ENCODE results near the gene ST6GALNAC2. TPM values are rescaled to one million over a fixed set of nuclear protein-coding genes. Genes with fewer than 3 reads are reported as not detected.

Gene ST6GALNAC2
- total and polyA plus RNA-seq, 4 experiments from 2014 or later, result 0.95 to 3.6 (median 2.9) TPM

DNA sequence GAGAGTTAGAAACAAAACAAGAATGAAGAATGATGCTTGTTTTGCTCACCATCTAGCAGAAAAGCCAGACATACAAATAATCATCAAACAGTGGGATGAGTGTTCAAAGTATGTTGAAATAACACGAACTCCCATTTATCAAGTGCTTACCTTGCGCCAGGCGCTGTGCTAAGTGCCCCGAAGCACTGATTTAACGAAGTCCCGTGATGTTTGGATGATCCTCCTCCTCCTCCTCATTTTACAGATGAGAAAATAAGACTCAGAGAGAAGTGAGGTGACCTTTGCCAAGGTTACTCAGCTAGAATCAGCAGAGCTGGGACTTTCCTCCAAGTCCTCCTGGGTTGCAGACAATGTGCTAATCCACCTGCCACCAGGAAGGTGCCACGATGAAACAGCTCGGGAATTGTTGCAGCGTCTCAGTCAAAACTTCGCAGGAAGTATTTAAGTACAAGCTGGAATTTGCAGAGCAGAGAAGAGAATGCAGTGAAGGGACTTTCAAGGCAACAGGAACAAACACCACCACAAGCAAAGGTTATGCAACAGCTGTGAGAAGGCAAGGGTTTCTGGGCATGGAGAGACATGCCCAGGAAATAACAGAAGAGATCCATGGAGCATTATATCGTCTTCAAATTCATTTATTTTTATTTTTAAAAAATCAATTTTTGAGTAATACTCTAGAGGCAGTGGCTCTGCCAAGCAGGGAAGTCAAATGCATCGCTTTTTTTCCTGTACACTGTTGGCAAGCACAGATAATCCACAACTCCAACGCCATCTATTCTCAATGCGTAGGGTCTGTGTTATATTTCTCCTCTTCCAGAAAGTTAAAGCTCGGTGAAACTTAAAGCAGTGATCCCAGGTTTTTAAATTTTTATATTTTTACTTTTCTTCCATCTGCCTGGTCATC lies 34.7 kb downstream of the ST6GALNAC2 start:
- ChIA-PET CTCF (ENCODE audit: partially characterized antibody) (interaction anchor here (1.0 to 4.4 kb wide), 7 partner anchors 23 to 163 kb away, joined by 3 to 25 read pairs (median 5); no protein-coding TSS in a partner anchor), POLR2A (ENCODE audit: partially characterized antibody) (interaction anchor here (0.5 to 1.1 kb wide), 2 partner anchors 27 to 432 kb away, joined by 3 read pairs; no protein-coding TSS in a partner anchor)
- Mint-ChIP-seq H3K4me3 (peak overlapping the region in 1 of 8 donors; percentile 2), H3K27ac (no peak overlapping the region), H3K36me3 (no peaks in the 10 kb centered on the region), H3K27me3 (no peaks in the 10 kb centered on the region), H3K9me3 (no peaks in the 10 kb centered on the region), H3K4me1 (peaks cover 4 to 12% (median 6%) of the 10 kb centered on the region in 4 donors)
- Histone ChIP-seq H3K27me3 (ENCODE audit: insufficient read depth, low read length) (no peaks in the 10 kb centered on the region), H3K4me1 (ENCODE audit: insufficient read depth, low read length) (peaks cover 12% of the 10 kb centered on the region), H3K4me3 (ENCODE audit: low read length in 2 of 2) (no peak overlapping the region), H3K9me3 (ENCODE audit: control insufficient read depth in 1 of 2, low read length in 2 of 2) (no peaks in the 10 kb centered on the region), H3K27ac (ENCODE audit: low read depth, low read length) (no peak overlapping the region), H3K36me3 (ENCODE audit: insufficient read depth, low read length) (no peaks in the 10 kb centered on the region)
- no peak for DNase-seq
- intact Hi-C loops (cut with micrococcal nuclease), result no loop called here

DNA sequence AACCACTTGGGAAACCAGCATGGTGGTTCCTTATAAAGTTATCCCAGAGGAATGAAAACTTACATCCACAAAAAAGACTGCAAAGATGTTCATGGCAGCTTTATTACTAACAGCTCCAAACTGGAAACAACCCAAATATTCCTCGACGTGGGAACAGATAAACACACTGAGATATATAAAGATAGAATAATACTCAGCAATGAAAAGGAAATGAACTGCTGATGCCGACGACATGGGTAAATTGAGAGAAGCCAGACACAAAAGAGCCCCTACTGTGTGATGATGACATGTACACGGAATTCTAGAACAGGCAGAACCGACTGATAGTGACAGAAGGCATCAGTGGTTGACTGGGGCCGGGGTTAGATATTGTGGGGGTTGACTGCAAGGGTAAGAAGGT lies 36.1 kb downstream of the ST6GALNAC2 start:
- Histone ChIP-seq H3K27ac (ENCODE audit: low read depth, low read length) (no peak overlapping the region), H3K4me1 (ENCODE audit: insufficient read depth, low read length) (peaks cover 7% of the 10 kb centered on the region), H3K4me3 (ENCODE audit: low read length in 2 of 2) (no peak overlapping the region), H3K36me3 (ENCODE audit: insufficient read depth, low read length) (no peaks in the 10 kb centered on the region), H3K9me3 (ENCODE audit: control insufficient read depth in 1 of 2, low read length in 2 of 2) (no peaks in the 10 kb centered on the region), H3K27me3 (ENCODE audit: insufficient read depth, low read length) (no peaks in the 10 kb centered on the region)
- Mint-ChIP-seq H3K27ac (peak overlapping the region in 1 of 7 donors; percentile 42), H3K9me3 (no peaks in the 10 kb centered on the region), H3K4me3 (no peak overlapping the region), H3K27me3 (no peaks in the 10 kb centered on the region), H3K36me3 (no peaks in the 10 kb centered on the region), H3K4me1 (peaks cover under 1 to 4% (median 3%) of the 10 kb centered on the region in 4 donors)
- DNase-seq, result no peak
- CTCF ChIA-PET (ENCODE audit: partially characterized antibody), result interaction anchor here (0.9 to 4.4 kb wide), 5 partner anchors 9 to 132 kb away, joined by 3 to 25 read pairs (median 3); no protein-coding TSS in a partner anchor
- intact Hi-C loops (cut with micrococcal nuclease), result no loop called here
- POLR2A ChIA-PET (ENCODE audit: partially characterized antibody), result interaction anchor here (0.8 to 1.3 kb wide), 3 partner anchors 9 to 28 kb away, joined by 3 read pairs; no protein-coding TSS in a partner anchor

DNA sequence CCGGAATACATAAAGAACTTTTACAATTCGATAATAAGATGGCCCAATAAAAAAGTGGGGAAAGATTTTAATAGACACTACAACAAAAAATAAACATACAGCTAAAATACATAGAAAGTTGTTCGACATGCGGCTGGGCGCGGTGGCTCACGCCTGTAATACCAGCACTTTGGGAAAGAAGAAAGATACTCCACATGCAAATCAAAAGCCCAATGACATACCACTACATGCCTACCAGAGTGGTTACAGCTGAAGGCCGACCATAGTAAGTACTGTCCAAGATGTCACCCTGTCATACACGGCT lies 36.5 kb downstream of the ST6GALNAC2 start:
- Histone ChIP-seq H3K4me3 (ENCODE audit: low read length in 2 of 2) (no peak overlapping the region), H3K36me3 (ENCODE audit: insufficient read depth, low read length) (no peaks in the 10 kb centered on the region), H3K27ac (ENCODE audit: low read depth, low read length) (no peak overlapping the region), H3K27me3 (ENCODE audit: insufficient read depth, low read length) (no peaks in the 10 kb centered on the region), H3K4me1 (ENCODE audit: insufficient read depth, low read length) (peaks cover 7% of the 10 kb centered on the region), H3K9me3 (ENCODE audit: control insufficient read depth in 1 of 2, low read length in 2 of 2) (no peaks in the 10 kb centered on the region)
- intact Hi-C loops (cut with micrococcal nuclease), result no loop called here
- Mint-ChIP-seq H3K4me1 (peaks cover 0 to 2% (median 0%) of the 10 kb centered on the region in 4 donors), H3K9me3 (no peaks in the 10 kb centered on the region), H3K27ac (no peak overlapping the region), H3K4me3 (no peak overlapping the region), H3K27me3 (peaks cover under 1% of the 10 kb centered on the region in 2 donors), H3K36me3 (no peaks in the 10 kb centered on the region)
- DNase-seq, result no peak
- ChIA-PET CTCF (ENCODE audit: partially characterized antibody) (interaction anchor here (0.9 to 4.4 kb wide), 5 partner anchors 9 to 133 kb away, joined by 3 to 25 read pairs (median 3); no protein-coding TSS in a partner anchor), POLR2A (ENCODE audit: partially characterized antibody) (interaction anchor here (0.8 to 1.3 kb wide), 3 partner anchors 9 to 27 kb away, joined by 3 read pairs; no protein-coding TSS in a partner anchor)

DNA sequence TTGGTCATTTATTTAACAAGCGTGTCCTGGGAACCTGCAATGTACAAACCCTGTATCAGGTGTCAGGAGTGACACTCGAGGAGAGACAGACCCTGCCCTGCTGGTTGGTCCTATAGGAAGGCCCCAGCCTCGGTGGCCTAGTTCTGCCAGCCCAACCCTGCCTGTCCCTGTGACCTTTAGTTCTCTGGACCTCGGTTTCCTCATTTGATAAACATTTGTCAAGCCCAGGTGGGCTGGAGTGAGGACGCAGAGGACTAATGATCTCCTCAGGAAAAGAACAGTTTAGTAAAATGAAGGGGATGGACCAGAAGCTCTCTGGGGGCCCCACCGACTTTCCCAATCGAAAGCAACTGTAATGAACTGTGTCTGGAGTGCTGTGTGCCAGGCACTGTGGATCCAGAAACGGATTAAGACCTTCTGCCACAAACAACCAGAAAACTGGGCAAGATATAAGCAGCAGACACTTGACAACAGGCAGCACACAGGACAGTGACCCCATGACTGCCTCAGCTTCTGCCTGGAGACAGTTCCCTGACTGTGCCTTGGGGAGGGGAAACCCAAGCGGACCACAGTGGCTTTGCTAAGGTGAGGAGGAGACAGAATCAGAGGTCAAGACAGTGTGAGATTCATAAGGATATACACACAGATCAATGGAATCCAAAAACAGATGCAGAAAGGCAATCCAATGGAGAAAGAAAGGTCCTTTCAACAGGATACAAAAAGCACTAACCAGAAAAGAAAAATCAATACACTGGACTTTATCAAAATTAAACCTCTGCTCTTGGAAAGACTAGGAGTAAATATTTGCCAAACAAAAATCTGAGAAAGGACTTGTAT lies 37.1 kb downstream of the ST6GALNAC2 start:
- intact Hi-C loops (cut with micrococcal nuclease), result no loop called here
- H3K27me3 Mint-ChIP-seq, result peaks cover 6% of the 10 kb centered on the region in 2 donors

DNA sequence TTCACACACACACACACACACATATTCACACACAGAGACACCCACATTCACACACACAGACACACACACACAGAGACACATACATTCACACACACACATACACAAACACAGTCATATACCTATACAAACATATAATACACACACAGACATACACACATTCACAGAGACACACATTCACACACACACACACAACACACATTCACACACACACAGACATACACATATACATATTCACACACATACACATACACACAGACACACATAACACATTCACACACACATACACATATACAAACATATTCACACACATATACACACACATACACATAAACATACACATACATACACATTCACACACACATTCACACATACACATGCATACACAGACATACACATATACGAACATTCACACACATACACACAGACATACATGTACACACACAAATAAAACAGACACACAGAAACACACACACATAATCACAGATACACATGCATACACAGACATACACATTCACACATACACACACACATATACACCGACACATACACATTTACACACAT lies 37.9 kb downstream of the ST6GALNAC2 start:
- Mint-ChIP-seq H3K27ac (no peak overlapping the region), H3K4me1 (peaks cover 0 to 2% (median 0%) of the 10 kb centered on the region in 4 donors), H3K9me3 (no peaks in the 10 kb centered on the region), H3K4me3 (no peak overlapping the region), H3K36me3 (no peaks in the 10 kb centered on the region), H3K27me3 (peaks cover 6% of the 10 kb centered on the region in 2 donors)
- ChIA-PET CTCF (ENCODE audit: partially characterized antibody) (interaction anchor here (1.2 to 4.4 kb wide), 10 partner anchors 11 to 167 kb away, joined by 3 to 80 read pairs (median 10); partner anchors contain the start of genes AANAT and ST6GALNAC2), POLR2A (ENCODE audit: partially characterized antibody) (interaction anchor here (1.5 to 2.6 kb wide), 3 partner anchors 10 to 31 kb away, joined by 6 to 18 read pairs (median 14); no protein-coding TSS in a partner anchor)
- intact Hi-C loops (cut with micrococcal nuclease), result loop anchor here (1.0 kb wide), 3 partner anchors 24 to 139 kb away; no protein-coding TSS in a partner anchor
- no peak for DNase-seq
- no peaks in the 10 kb centered on the region for H3K27me3 ChIP-seq (ENCODE audit: insufficient read depth, low read length)
- H3K4me3 ChIP-seq (ENCODE audit: low read length in 2 of 2), result no peak overlapping the region
- H3K4me1 ChIP-seq (ENCODE audit: insufficient read depth, low read length), result peaks cover 7% of the 10 kb centered on the region
- no peak overlapping the region for H3K27ac ChIP-seq (ENCODE audit: low read depth, low read length)
- no peaks in the 10 kb centered on the region for H3K36me3 ChIP-seq (ENCODE audit: insufficient read depth, low read length)
- no peaks in the 10 kb centered on the region for H3K9me3 ChIP-seq (ENCODE audit: control insufficient read depth in 1 of 2, low read length in 2 of 2)

More for the DNA sequence above, 37.1 kb downstream of the ST6GALNAC2 start:
- H3K36me3 Mint-ChIP-seq, result no peaks in the 10 kb centered on the region
- DNase-seq, result no peak
- ChIA-PET CTCF (ENCODE audit: partially characterized antibody) (interaction anchor here (0.9 to 4.4 kb wide), 5 partner anchors 10 to 133 kb away, joined by 3 to 25 read pairs (median 3); no protein-coding TSS in a partner anchor), POLR2A (ENCODE audit: partially characterized antibody) (interaction anchor here (0.8 to 1.3 kb wide), 3 partner anchors 10 to 27 kb away, joined by 3 read pairs; no protein-coding TSS in a partner anchor)
- H3K27ac ChIP-seq (ENCODE audit: low read depth, low read length), result no peak overlapping the region
- peaks cover 0 to 2% (median 0%) of the 10 kb centered on the region in 4 donors for H3K4me1 Mint-ChIP-seq
- peaks cover 7% of the 10 kb centered on the region for H3K4me1 ChIP-seq (ENCODE audit: insufficient read depth, low read length)
- H3K9me3 Mint-ChIP-seq, result no peaks in the 10 kb centered on the region
- no peak overlapping the region for H3K27ac Mint-ChIP-seq
- no peaks in the 10 kb centered on the region for H3K9me3 ChIP-seq (ENCODE audit: control insufficient read depth in 1 of 2, low read length in 2 of 2)
- H3K27me3 ChIP-seq (ENCODE audit: insufficient read depth, low read length), result no peaks in the 10 kb centered on the region
- H3K36me3 ChIP-seq (ENCODE audit: insufficient read depth, low read length), result no peaks in the 10 kb centered on the region
- no peak overlapping the region for H3K4me3 ChIP-seq (ENCODE audit: low read length in 2 of 2)
- no peak overlapping the region for H3K4me3 Mint-ChIP-seq

DNA sequence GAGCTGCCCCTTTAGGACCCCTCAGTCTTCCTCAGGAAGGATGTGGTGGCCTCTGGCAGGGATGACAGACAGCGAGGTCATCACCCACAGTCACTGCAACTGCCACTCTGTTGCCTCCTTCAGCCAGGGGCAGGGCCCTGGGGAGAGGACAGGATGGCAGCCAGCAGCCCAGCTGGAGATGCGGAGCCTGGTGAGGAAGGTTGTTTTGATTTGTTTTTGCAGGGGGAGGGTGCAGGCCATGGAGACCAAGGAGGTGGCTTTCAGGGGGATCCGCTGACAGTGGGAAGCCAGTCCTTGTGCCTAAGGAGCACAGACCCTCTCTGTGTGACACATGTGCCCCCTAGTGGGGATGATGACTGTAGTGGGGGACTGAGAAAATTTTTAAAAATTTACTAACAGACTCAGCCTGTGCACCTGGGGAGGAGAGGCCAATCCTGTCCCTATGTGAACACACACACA lies 38.4 kb downstream of the ST6GALNAC2 start:
- intact Hi-C loops (cut with micrococcal nuclease), result loop anchor here (1.0 kb wide), 3 partner anchors 24 to 139 kb away; no protein-coding TSS in a partner anchor
- POLR2A ChIA-PET (ENCODE audit: partially characterized antibody), result interaction anchor here (0.5 to 2.6 kb wide), 5 partner anchors 10 to 75 kb away, joined by 3 to 18 read pairs (median 6); no protein-coding TSS in a partner anchor

More for the DNA sequence above, 38.4 kb downstream of the ST6GALNAC2 start:
- peak; percentile 37 to 62 (median 59) for DNase-seq
- Histone ChIP-seq H3K4me1 (ENCODE audit: insufficient read depth, low read length) (peaks cover 7% of the 10 kb centered on the region), H3K36me3 (ENCODE audit: insufficient read depth, low read length) (no peaks in the 10 kb centered on the region), H3K27ac (ENCODE audit: low read depth, low read length) (no peak overlapping the region), H3K9me3 (ENCODE audit: control insufficient read depth in 1 of 2, low read length in 2 of 2) (no peaks in the 10 kb centered on the region), H3K27me3 (ENCODE audit: insufficient read depth, low read length) (no peaks in the 10 kb centered on the region), H3K4me3 (ENCODE audit: low read length in 2 of 2) (no peak overlapping the region)
- CTCF ChIA-PET (ENCODE audit: partially characterized antibody), result interaction anchor here (0.8 to 3.5 kb wide), 21 partner anchors 11 to 167 kb away, joined by 3 to 80 read pairs (median 5); partner anchors contain the start of genes AANAT and ST6GALNAC2
- H3K9me3 Mint-ChIP-seq, result no peaks in the 10 kb centered on the region
- peak overlapping the region in 1 of 7 donors; percentile 38 for H3K27ac Mint-ChIP-seq
- H3K4me1 Mint-ChIP-seq, result peaks cover 0 to 2% (median 0%) of the 10 kb centered on the region in 4 donors
- H3K4me3 Mint-ChIP-seq, result no peak overlapping the region
- no peaks in the 10 kb centered on the region for H3K36me3 Mint-ChIP-seq
- H3K27me3 Mint-ChIP-seq, result peaks cover 6% of the 10 kb centered on the region in 2 donors
